Transverse colon (tissue), 4 donors: Measurements from ENCODE around the gene NEURL1B. TPM values are rescaled to one million over a fixed set of nuclear protein-coding genes. Genes with fewer than 3 reads are reported as not detected.

ENCODE experiments used
- DNase-seq: peaks from one replicate; pipeline ENCODE4 v3.0.0-alpha.2; 2019
- H3K27ac ChIP-seq, 4 donors: fragments of 200-600 bp; sonication (generic); 2 replicates each; pipeline ENCODE4 v1.5.1; 2016 to 2018; ENCODE audit warnings: inconsistent platforms in 4 of 4
- H3K27me3 ChIP-seq: fragments of 200-600 bp; sonication (generic); 2 replicates; pipeline ENCODE4 v1.5.1; 2017; ENCODE audit warnings: inconsistent platforms
- H3K36me3 ChIP-seq, 4 donors: fragments of 200-600 bp; sonication (generic); 2 replicates each; pipeline ENCODE4 v1.5.1; 2017 to 2019; ENCODE audit warnings: inconsistent platforms in 4 of 4
- H3K4me1 ChIP-seq, 4 donors: fragments of 200-600 bp; sonication (generic); 2 replicates each; pipeline ENCODE4 v1.5.1; 2017 to 2020; ENCODE audit warnings: inconsistent platforms in 4 of 4
- H3K4me3 ChIP-seq, 4 donors: fragments of 200-600 bp; sonication (generic); 1 replicate in 1 of 4; 2 replicates in 3 of 4; pipeline versions ENCODE4 v1.5.1 to v1.6.1; 2017 to 2019; ENCODE audit warnings: inconsistent platforms in 4 of 4
- H3K9me3 ChIP-seq, 2 donors: fragments of 200-600 bp; sonication (generic); 2 replicates each; pipeline ENCODE4 v1.5.1; 2017 to 2019; ENCODE audit warnings: inconsistent platforms in 2 of 2
- EP300 ChIP-seq: sonication (generic); formaldehyde crosslinking; IDR thresholded peaks from one replicate; pipeline ENCODE4 v1.6.1; 2017; ENCODE audit warnings: antibody characterized with exemption, low read depth
- POLR2A ChIP-seq: fragments of 450-650 bp; IDR thresholded peaks from one replicate; pipeline ENCODE4 v1.6.1; 2016; ENCODE audit warnings: antibody characterized with exemption, mild to moderate bottlenecking, moderate library complexity
- POLR2AphosphoS5 ChIP-seq, 3 donors: sonication (generic); formaldehyde crosslinking; IDR thresholded peaks; one replicate each; pipeline ENCODE4 v1.6.1; 2016; ENCODE audit warnings: antibody characterized with exemption in 3 of 3
- WGBS, 2 donors: methylation state at CpG; one replicate each; pipeline ENCODE4 v1.1.5; 2018; ENCODE audit warnings: low coverage in 1 of 2; 5-methylcytosine and 5-hydroxymethylcytosine counted together
- in situ Hi-C, 4 donors: fragments of 200-750 bp; cut with MboI; loops; one replicate each; pipeline versions ENCODE4 v1.15.0 to v1.15.1; 2017; ENCODE audit warnings: low sequenced_read_pairs in 3 of 4, low pct_ligation_motif_present in 1 of 4, low pct_unique_long_range_greater_than_20kb in 1 of 4
- intact Hi-C: fragments of 100-400 bp; cut with DNase I; formaldehyde crosslinking; loops from one replicate; pipeline ENCODE4 v1.15.1; 2023; ENCODE audit warnings: low total_unique reads
- total RNA-seq, 4 donors: library from RNA; depleted of rRNA; stranded (reverse); fragments of >200 nt; gene quantifications; one replicate each; pipeline ENCODE4 v1.1.0, GENCODE V29; 2016
- TF ChIP-seq, protein P1 (sequence below), 5 experiments: fragments of 200-600 bp in 3 of 5; fragments of 450-650 bp in 2 of 5; sonication (generic) in 3 of 5; IDR thresholded peaks; 1 replicate in 2 of 5; 2 replicates in 3 of 5; pipeline ENCODE4 v1.5.1; 2016 to 2017; ENCODE audit warnings: antibody characterized with exemption in 5 of 5, inconsistent platforms in 3 of 5, mild to moderate bottlenecking in 2 of 5, moderate library complexity in 1 of 5

NEURL1B gene
- total RNA-seq, 4 donors from 2014 or later = 74.6 to 168 (median 94.5) TPM

- DNase-seq = no peak
- Histone ChIP-seq H3K4me3 (no peak overlapping the region), H3K36me3 (no peaks in the 10 kb centered on the region), H3K27ac (no peak overlapping the region), H3K27me3 (no peaks in the 10 kb centered on the region), H3K4me1 (peaks cover 0 to 18% (median 9%) of the 10 kb centered on the region in 4 donors), H3K9me3 (peaks cover 0 to 6% of the 10 kb centered on the region in 2 donors)
- in situ Hi-C loops = no loop called here
- no peak for TF ChIP-seq POLR2A
- TF ChIP-seq, protein P1, sequence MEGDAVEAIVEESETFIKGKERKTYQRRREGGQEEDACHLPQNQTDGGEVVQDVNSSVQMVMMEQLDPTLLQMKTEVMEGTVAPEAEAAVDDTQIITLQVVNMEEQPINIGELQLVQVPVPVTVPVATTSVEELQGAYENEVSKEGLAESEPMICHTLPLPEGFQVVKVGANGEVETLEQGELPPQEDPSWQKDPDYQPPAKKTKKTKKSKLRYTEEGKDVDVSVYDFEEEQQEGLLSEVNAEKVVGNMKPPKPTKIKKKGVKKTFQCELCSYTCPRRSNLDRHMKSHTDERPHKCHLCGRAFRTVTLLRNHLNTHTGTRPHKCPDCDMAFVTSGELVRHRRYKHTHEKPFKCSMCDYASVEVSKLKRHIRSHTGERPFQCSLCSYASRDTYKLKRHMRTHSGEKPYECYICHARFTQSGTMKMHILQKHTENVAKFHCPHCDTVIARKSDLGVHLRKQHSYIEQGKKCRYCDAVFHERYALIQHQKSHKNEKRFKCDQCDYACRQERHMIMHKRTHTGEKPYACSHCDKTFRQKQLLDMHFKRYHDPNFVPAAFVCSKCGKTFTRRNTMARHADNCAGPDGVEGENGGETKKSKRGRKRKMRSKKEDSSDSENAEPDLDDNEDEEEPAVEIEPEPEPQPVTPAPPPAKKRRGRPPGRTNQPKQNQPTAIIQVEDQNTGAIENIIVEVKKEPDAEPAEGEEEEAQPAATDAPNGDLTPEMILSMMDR (IDR thresholded peaks at IDR 0.05) = no peak
- no peak for TF ChIP-seq POLR2AphosphoS5 (IDR thresholded peaks at IDR 0.05)
- no peak for TF ChIP-seq EP300
- WGBS, 2 donors = 86 to 87% methylated on average over 6 to 26 of the region's 26 CpGs
- intact Hi-C loops = no loop called here
Observed at GRCh38 chr5:172617817-172618216, 23.2 kb upstream of the NEURL1B start.

DNA sequence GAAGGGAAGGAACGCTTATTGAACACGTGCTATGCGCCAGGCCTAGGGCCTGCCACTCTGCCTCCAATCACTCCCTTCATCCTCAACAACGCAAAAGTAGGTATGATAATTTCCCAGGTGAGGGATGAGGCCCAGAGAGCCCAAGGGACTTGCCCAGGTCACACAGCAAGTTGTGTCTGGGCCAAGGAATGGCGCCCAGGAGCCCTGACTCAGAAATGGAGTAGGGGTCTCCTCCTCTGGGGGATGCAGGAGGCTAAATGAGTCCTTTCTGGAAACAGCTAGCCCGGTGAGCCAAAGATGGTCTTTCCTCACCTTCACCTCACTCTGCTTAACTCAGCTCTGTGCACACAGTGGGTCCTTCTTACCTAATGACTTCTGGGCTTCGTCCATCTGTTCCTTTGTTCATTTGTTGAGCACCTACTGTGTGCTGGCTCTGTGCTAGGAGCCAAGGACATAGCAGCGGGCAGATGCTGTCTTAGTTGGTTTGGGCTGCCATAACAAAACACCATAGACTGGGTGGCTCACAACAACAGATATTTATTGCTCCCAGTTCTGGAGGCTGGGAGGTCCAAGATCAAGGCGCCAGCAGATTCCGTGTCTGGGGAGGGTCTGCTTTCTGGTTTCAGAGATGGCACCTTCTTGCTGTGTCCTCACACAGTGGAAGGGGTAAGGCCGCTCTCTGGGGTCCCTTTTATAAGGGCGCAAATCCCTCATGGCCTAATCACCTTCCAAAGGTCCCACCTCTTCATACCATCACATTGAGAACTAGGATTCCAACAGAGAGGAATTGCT, 22.3 kb upstream of the NEURL1B start:
- H3K4me1 ChIP-seq = peaks cover 0 to 21% (median 13%) of the 10 kb centered on the region in 4 donors
- H3K27me3 ChIP-seq = no peaks in the 10 kb centered on the region
- in situ Hi-C loops (no loop called here), intact Hi-C loops (no loop called here)
- no peaks in the 10 kb centered on the region for H3K36me3 ChIP-seq
- H3K9me3 ChIP-seq = peaks cover 0 to 5% of the 10 kb centered on the region in 2 donors
- no peak overlapping the region for H3K27ac ChIP-seq
- no peak overlapping the region for H3K4me3 ChIP-seq
- no peak for DNase-seq
- WGBS, 2 donors = 74 to 91% methylated on average over 4 to 12 of the region's 12 CpGs
- TF ChIP-seq EP300 (no peak), POLR2AphosphoS5 (IDR thresholded peaks at IDR 0.05) (no peak), POLR2A (no peak)
- TF ChIP-seq, protein P1 (IDR thresholded peaks at IDR 0.05) = no peak

DNA sequence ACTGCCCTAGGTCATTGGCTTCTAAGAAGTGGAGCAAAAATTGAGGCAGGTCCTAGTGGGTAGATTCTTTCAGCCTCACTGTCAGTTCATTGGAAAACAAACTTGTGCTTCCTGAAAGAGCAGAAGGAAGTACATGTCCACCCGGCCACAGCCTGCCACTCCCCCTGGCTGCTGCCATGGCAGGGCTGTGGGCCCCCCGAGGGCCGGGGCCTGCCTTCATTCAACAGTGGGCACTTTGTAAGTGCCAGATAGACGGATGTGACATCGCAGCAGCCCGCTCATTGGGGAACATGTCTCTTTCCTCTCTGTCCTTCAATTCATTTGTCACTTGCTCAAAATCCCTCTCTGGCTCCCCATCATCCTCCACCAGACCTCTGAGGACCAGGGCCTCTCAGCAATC, 20.6 kb upstream of the NEURL1B start:
- peaks cover 0 to 28% (median 13%) of the 10 kb centered on the region in 4 donors for H3K4me1 ChIP-seq
- H3K36me3 ChIP-seq = no peaks in the 10 kb centered on the region
- no peaks in the 10 kb centered on the region for H3K9me3 ChIP-seq
- H3K27ac ChIP-seq = peak overlapping the region in 1 of 4 donors; percentile 80
- in situ Hi-C loops = no loop called here
- no peak overlapping the region for H3K4me3 ChIP-seq
- no peak for TF ChIP-seq POLR2A
- TF ChIP-seq POLR2AphosphoS5 (IDR thresholded peaks at IDR 0.05) = no peak
- TF ChIP-seq, protein P1 (IDR thresholded peaks at IDR 0.05) = no peak
- TF ChIP-seq EP300 = no peak
- intact Hi-C loops = no loop called here
- no peak for DNase-seq
- WGBS, 2 donors = 61% methylated on average over 6 of the region's 6 CpGs; no CpG with 5 or more reads in 1 of the 2 donors
- H3K27me3 ChIP-seq = no peaks in the 10 kb centered on the region

DNA sequence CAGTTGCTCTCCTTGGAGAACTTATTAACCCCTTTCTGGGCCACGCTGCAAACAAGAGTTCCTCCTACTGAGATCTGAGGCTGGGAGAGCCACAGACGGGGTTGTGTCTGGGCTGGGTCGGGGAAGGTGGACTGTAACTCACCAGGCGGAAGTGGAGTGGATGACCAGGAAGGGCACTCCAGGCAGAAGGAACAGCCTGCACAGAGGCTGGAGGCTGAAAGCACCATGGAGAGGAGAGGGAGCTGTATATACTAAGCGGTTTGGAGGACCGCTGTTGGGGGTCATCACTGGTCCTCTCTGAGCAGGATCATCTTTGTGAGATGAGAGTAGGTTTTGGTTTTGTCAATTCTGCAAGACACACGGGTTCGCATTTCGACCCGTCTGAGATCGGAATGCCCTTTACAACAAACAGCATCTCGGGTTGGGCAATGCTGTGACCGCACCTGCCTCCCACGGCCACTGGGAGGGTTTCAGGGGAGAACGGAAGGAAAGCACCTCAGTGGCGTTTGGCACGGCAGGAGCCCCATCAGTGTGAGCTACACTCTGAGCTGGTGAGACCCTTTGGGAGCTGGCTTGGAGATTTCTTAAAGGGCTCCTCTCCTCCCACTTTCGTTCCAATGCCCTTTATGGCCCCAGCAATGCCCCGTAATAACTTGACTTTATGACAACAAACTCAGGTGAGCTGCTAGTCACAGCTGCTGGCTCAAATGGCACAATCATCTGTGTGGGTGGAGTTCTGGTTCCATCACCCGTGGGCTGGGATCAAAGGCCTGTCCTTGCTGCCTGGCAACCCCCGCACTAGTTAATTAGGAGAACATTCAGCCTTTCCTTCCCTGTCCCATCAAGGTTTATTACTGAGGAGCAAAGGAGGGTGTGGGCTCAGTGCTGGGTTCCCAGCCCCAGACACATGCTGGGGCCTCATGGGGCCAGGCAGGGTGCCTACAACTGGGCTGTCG, 18.7 kb upstream of the NEURL1B start:
- in situ Hi-C loops (no loop called here), intact Hi-C loops (no loop called here)
- TF ChIP-seq, protein P1 (IDR thresholded peaks at IDR 0.05) = peak in 2 of 5 experiments; percentile 52 to 71
- TF ChIP-seq POLR2A = peak; percentile 62
- peak in 2 of 3 donors; percentile 48 to 70 for TF ChIP-seq POLR2AphosphoS5 (IDR thresholded peaks at IDR 0.05)
- TF ChIP-seq EP300 = peak; percentile 51
- peaks cover 0 to 28% (median 13%) of the 10 kb centered on the region in 4 donors for H3K4me1 ChIP-seq
- H3K27ac ChIP-seq = peak overlapping the region; percentile 75 to 84 (median 78)
- peak overlapping the region in 1 of 4 donors; percentile 31 for H3K4me3 ChIP-seq
- no peaks in the 10 kb centered on the region for H3K9me3 ChIP-seq
- DNase-seq = peak; percentile 90
- 62% methylated on average over 22 of the region's 22 CpGs; no CpG with 5 or more reads in 1 of the 2 donors for WGBS, 2 donors
- H3K27me3 ChIP-seq = no peaks in the 10 kb centered on the region
- no peaks in the 10 kb centered on the region for H3K36me3 ChIP-seq
